ENCODE data around the gene CFAP45.
"Not testable (repeated sequence)": the region's sequence is repeated elsewhere in the genome, so short reads cannot be mapped to it uniquely, and the experiment has no call there.

CFAP45 gene

DNA sequence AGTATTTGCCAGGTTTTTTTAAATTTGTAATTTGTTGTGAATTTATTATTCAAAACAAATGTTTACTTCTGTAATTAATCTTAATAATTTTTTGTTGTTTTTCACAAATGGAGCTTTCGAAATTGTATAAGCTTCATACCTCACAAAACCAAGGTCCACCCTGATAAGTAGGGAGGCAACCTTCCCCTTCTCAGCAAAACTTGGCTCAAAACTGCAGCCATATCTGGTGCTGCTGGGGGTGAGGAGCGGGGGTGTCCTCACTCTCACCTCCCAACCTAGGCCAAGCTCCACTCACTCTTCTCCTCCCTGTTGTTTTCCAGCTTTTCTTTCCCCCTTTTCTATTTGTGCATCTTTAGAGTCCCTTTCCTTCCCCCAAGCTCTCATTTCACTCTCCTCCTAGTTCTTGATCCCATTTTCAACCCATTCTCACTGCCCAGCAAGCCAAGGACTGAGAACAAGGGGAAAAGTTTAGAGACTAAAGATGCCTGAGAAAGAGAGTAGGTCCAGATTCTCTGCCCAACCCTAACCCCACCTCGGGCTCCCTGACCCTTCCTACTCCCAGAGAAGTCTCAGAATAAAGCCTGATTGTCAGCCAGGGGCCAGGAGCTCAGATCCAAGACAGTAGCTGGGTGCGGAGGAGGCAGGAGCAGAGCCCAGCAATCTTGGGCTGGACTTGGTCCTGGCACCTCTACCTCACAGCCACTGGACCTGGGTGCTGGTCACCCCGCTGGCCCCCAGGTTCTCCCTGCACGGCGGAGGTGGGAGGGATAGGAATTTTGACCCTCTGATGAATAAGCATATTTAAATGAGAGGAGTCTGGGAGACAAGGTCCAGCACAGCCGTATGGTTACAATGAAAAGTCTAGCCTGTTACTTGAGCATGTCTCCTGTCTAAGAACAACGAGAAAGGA lies 8.3 kb upstream of the CFAP45 start:
- Histone ChIP-seq H3K27ac (peak overlapping the region; percentile 39), H3K4me3 (ENCODE audit: low read depth in 1 of 2, low read length in 1 of 2) (no peak overlapping the region), H3K27me3 (no peaks in the 10 kb centered on the region), H3K9me3 (no peaks in the 10 kb centered on the region), H3K4me1 (ENCODE audit: control insufficient read depth in 1 of 2, insufficient read depth in 1 of 2, low read depth in 1 of 2, low read length in 1 of 2) (peaks cover 42 to 45% of the 10 kb centered on the region in 2 experiments), H3K36me3 (no peaks in the 10 kb centered on the region)
- TF ChIP-seq, protein P1, sequence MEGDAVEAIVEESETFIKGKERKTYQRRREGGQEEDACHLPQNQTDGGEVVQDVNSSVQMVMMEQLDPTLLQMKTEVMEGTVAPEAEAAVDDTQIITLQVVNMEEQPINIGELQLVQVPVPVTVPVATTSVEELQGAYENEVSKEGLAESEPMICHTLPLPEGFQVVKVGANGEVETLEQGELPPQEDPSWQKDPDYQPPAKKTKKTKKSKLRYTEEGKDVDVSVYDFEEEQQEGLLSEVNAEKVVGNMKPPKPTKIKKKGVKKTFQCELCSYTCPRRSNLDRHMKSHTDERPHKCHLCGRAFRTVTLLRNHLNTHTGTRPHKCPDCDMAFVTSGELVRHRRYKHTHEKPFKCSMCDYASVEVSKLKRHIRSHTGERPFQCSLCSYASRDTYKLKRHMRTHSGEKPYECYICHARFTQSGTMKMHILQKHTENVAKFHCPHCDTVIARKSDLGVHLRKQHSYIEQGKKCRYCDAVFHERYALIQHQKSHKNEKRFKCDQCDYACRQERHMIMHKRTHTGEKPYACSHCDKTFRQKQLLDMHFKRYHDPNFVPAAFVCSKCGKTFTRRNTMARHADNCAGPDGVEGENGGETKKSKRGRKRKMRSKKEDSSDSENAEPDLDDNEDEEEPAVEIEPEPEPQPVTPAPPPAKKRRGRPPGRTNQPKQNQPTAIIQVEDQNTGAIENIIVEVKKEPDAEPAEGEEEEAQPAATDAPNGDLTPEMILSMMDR (IDR thresholded peaks at IDR 0.05) = no peak

DNA sequence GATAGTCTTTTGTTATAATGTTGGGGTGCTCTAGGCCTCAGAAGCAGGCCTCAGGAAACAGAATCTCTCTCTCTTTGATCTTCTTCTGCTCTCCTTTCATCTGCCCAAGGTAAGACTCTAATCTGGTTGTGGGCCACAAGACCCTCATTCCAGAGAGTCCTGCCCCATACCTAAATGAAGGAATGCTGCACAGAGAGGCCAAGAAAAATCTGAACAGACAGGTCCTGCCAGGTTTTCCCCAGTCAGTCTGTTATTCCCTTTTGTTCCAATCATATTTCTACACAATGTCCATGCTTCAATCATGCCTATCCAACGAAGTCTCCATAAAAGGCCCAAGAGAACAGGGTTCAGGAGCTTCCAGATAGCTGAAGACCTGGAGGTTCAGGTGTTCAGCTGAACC lies 7.0 kb upstream of the CFAP45 start:
- H3K4me3 ChIP-seq (ENCODE audit: low read depth in 1 of 2, low read length in 1 of 2) = no peak overlapping the region
- H3K36me3 ChIP-seq = no peaks in the 10 kb centered on the region
- peak overlapping the region; percentile 39 for H3K27ac ChIP-seq
- TF ChIP-seq, protein P1 (IDR thresholded peaks at IDR 0.05) = no peak
- no peaks in the 10 kb centered on the region for H3K9me3 ChIP-seq
- H3K4me1 ChIP-seq (ENCODE audit: control insufficient read depth in 1 of 2, insufficient read depth in 1 of 2, low read depth in 1 of 2, low read length in 1 of 2) = peaks cover 46 to 48% of the 10 kb centered on the region in 2 experiments
- no peaks in the 10 kb centered on the region for H3K27me3 ChIP-seq

DNA sequence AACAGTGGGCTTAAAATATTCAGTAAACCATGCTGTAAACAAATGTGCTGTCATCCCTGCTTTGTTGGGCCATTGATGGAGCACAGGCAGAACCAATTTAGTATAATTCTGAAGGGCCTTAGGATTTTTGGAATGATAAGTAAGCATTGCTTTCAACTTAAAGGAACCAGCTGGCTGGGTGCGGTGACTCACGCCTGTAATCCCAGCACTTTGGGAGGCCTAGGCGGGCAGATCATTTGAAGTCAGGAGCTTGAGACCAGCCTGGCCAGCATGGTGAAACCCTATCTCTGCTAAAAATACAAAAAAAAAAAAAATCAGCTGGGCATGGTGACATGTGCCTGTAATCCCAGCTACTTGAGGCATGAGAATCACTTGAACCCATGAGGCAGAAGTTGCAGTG lies 4.1 kb upstream of the CFAP45 start:
- H3K27me3 ChIP-seq; H3K9me3 ChIP-seq; H3K36me3 ChIP-seq; H3K4me3 ChIP-seq (ENCODE audit: low read depth in 1 of 2, low read length in 1 of 2): not testable (repeated sequence)
- H3K27ac ChIP-seq = peak overlapping the region; percentile 83
- H3K4me1 ChIP-seq (ENCODE audit: control insufficient read depth in 1 of 2, insufficient read depth in 1 of 2, low read depth in 1 of 2, low read length in 1 of 2) = peaks cover 43 to 45% of the 10 kb centered on the region in 2 experiments

DNA sequence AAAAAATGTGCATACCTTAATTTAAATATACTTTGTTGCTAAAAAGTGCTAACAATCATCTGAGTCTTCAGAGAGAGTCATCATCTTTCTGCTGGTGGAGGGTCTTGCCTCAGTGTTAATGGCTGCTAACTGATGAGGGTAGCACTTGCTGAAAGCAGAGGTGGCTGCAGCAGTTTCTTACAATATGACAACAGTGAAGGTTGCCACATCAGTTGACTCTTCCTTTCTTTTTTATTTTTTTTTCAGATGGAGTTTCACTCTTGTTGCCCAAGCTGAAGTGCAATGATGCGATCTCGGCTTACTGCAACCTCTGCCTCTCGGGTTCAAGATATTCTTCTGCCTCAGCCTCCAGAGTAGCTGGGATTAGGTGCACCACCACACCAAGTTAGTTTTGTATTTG lies 2.6 kb upstream of the CFAP45 start:
- H3K27me3 ChIP-seq = no peaks in the 10 kb centered on the region
- no peaks in the 10 kb centered on the region for H3K36me3 ChIP-seq
- H3K27ac ChIP-seq = peak overlapping the region; percentile 83
- peak overlapping the region in 1 of 2 experiments; percentile 1 for H3K4me3 ChIP-seq (ENCODE audit: low read depth in 1 of 2, low read length in 1 of 2)
- TF ChIP-seq, protein P1 (IDR thresholded peaks at IDR 0.05) = no peak
- peaks cover 56 to 58% of the 10 kb centered on the region in 2 experiments for H3K4me1 ChIP-seq (ENCODE audit: control insufficient read depth in 1 of 2, insufficient read depth in 1 of 2, low read depth in 1 of 2, low read length in 1 of 2)
- H3K9me3 ChIP-seq = no peaks in the 10 kb centered on the region

DNA sequence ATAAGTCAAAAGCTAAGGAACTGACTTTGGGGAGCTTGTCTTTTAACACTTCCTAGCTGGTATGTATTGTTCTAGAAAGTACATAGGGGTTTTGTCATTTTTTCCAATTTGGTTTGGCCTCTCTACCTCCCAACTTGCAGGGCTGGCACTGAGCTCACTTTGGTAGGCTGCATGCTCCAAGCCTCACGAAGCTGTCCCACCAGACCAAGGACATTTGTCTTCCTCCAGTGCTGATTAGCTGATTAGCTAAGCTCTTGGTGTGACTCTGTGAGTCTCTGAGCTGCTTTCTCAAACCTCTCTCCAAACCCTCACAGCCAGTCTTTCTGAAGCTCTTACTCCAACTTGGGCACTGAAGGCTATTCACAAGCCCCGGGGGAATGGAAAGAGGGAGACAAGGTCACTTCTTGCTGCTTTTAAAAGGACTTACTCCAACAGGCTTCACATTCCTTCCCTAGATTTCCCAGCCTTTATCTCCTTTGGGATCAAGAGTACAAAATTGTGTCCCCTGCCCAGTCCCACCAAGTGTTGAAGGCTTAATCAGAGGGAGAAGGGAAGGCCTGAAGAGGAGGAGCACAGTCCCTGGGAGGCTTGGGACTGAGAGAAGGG lies 893 bp upstream of the CFAP45 start:
- TF ChIP-seq, protein P1 (IDR thresholded peaks at IDR 0.05) = no peak
- peaks cover 71 to 75% of the 10 kb centered on the region in 2 experiments for H3K4me1 ChIP-seq (ENCODE audit: control insufficient read depth in 1 of 2, insufficient read depth in 1 of 2, low read depth in 1 of 2, low read length in 1 of 2)
- no peaks in the 10 kb centered on the region for H3K9me3 ChIP-seq
- H3K27me3 ChIP-seq = no peaks in the 10 kb centered on the region
- H3K36me3 ChIP-seq = no peaks in the 10 kb centered on the region
- peak overlapping the region in 1 of 2 experiments; percentile 7 for H3K4me3 ChIP-seq (ENCODE audit: low read depth in 1 of 2, low read length in 1 of 2)
- H3K27ac ChIP-seq = peak overlapping the region; percentile 83

DNA sequence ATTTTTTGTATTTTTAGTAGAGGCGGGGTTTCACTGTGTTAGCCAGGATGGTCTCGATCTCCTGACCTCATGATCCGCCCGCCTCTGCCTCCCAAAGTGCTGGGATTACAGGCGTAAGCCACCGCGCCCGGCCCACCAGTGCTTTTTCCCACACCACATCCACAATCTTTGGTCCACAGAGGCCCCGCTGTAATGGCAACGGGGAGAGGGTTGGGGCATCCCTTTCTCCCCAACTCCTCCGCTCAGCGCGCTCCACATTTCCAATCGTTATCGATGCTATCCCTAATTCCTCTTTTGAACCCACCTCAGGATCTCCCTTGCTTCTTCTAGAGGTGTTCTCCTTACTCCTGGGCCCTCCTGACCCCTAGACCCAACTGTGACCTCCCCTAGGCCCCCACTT lies 331 bp downstream of the CFAP45 start:
- not testable (repeated sequence) for H3K36me3 ChIP-seq, H3K27me3 ChIP-seq, H3K9me3 ChIP-seq
- peaks cover 81 to 84% of the 10 kb centered on the region in 2 experiments for H3K4me1 ChIP-seq (ENCODE audit: control insufficient read depth in 1 of 2, insufficient read depth in 1 of 2, low read depth in 1 of 2, low read length in 1 of 2)
- peak overlapping the region; percentile 33 to 36 for H3K4me3 ChIP-seq (ENCODE audit: low read depth in 1 of 2, low read length in 1 of 2)
- peak overlapping the region; percentile 83 for H3K27ac ChIP-seq
